SK-N-SH (cell line): Measurements from ENCODE around the gene OPCML. TPM values are rescaled to one million over a fixed set of nuclear protein-coding genes. Genes with fewer than 3 reads are reported as not detected.

ENCODE experiments used
- CTCF ChIA-PET: fragments of 300-600, 350-600 bp; formaldehyde crosslinking; extraction: SDS; loops from one replicate; lab custom pipeline; 2021; lab: Yijun Ruan, JAX
- POLR2A ChIA-PET: fragments of 350-600 bp; sonication (Branson Sonifier 250); formaldehyde crosslinking; extraction: SDS; loops from one replicate; lab custom pipeline; 2020; ENCODE audit warnings: antibody characterized with exemption, inconsistent platforms; lab: Yijun Ruan, JAX
- DNase-seq: peaks from one replicate; pipeline ENCODE4 v3.0.0; 2012
- H2AFZ ChIP-seq: fragments of 200-600 bp; sonication (generic); 2 replicates; pipeline ENCODE4 v1.8.1; 2016; ENCODE audit warnings: antibody characterized with exemption, mild to moderate bottlenecking, low read depth
- H3F3A ChIP-seq: fragments of 200-600 bp; sonication (generic); replicated peaks from 2 replicates; pipeline ENCODE3; 2016; ENCODE audit warnings: antibody characterized with exemption, mild to moderate bottlenecking; ENCODE audit not compliant: insufficient read depth
- H3K27ac ChIP-seq, 2 experiments: fragments of 200-500 bp in 1 of 2; fragments of 200-600 bp in 1 of 2; sonication (Bioruptor generic) in 1 of 2; sonication (generic), shearing (Covaris generic) in 1 of 2; 2 replicates each; pipeline versions ENCODE4 v1.5.1 to v1.6.1; 2014 to 2016; ENCODE audit warnings: low read depth in 2 of 2, inconsistent platforms in 1 of 2, low read length in 1 of 2, mild to moderate bottlenecking in 1 of 2, mixed read lengths in 1 of 2
- H3K27me3 ChIP-seq: fragments of 200-600 bp; sonication (generic), shearing (Covaris generic); 2 replicates; pipeline ENCODE4 v1.6.1; 2016; ENCODE audit warnings: mixed run types; ENCODE audit not compliant: insufficient read depth
- H3K36me3 ChIP-seq, 2 experiments: fragments of 200-500 bp in 1 of 2; fragments of 200-600 bp in 1 of 2; sonication (Bioruptor generic) in 1 of 2; sonication (generic) in 1 of 2; replicated peaks in 1 of 2; 2 replicates each; pipeline versions ENCODE3 to v1.5.1; 2014 to 2016; ENCODE audit warnings: low read length in 1 of 2, mild to moderate bottlenecking in 1 of 2; ENCODE audit not compliant: insufficient read depth in 2 of 2, control insufficient read depth in 1 of 2
- H3K4me1 ChIP-seq, 2 experiments: fragments of 200-500 bp in 1 of 2; fragments of 200-600 bp in 1 of 2; sonication (Bioruptor generic) in 1 of 2; sonication (generic), shearing (Covaris generic) in 1 of 2; 2 replicates each; pipeline versions ENCODE4 v1.5.1 to v1.6.1; 2014 to 2016; ENCODE audit warnings: low read depth in 1 of 2, low read length in 1 of 2, mixed run types in 1 of 2; ENCODE audit not compliant: insufficient read depth in 2 of 2, control insufficient read depth in 1 of 2
- H3K4me2 ChIP-seq: fragments of 200-600 bp; sonication (generic), shearing (Covaris generic); 2 replicates; pipeline ENCODE4 v1.6.1; 2017; ENCODE audit warnings: mixed run types
- H3K4me3 ChIP-seq, 2 experiments: fragments of 200-500 bp in 1 of 2; fragments of 200-600 bp in 1 of 2; sonication (Bioruptor generic) in 1 of 2; sonication (generic), shearing (Covaris generic) in 1 of 2; 2 replicates each; pipeline versions ENCODE4 v1.5.1 to v1.8.1; 2014 to 2016; ENCODE audit warnings: low read depth in 2 of 2, inconsistent platforms in 1 of 2, low read length in 1 of 2, mild to moderate bottlenecking in 1 of 2, mixed read lengths in 1 of 2, moderate library complexity in 1 of 2
- H3K79me2 ChIP-seq: fragments of 200-600 bp; sonication (generic); 2 replicates; pipeline ENCODE4 v1.8.1; 2017; ENCODE audit warnings: mild to moderate bottlenecking; ENCODE audit not compliant: insufficient read depth
- H3K9ac ChIP-seq: fragments of 200-600 bp; sonication (generic); 2 replicates; pipeline ENCODE4 v1.6.1; 2017; ENCODE audit warnings: mixed run types
- H3K9me2 ChIP-seq: fragments of 200-600 bp; sonication (generic); 2 replicates; pipeline ENCODE4 v1.6.1; 2017; ENCODE audit warnings: mixed run types
- H3K9me3 ChIP-seq: fragments of 200-600 bp; sonication (generic); 2 replicates; pipeline ENCODE4 v1.6.1; 2017; ENCODE audit warnings: mixed run types, mild to moderate bottlenecking, moderate library complexity
- H4K20me1 ChIP-seq: fragments of 200-600 bp; sonication (generic); 2 replicates; pipeline ENCODE4 v1.6.1; 2017; ENCODE audit warnings: mild to moderate bottlenecking, mixed run types; ENCODE audit not compliant: insufficient read depth
- CHD2 ChIP-seq: fragments of 150-350 bp; IDR thresholded peaks from 2 replicates; pipeline ENCODE4 v1.6.1; 2018; ENCODE audit warnings: low read length; ENCODE audit not compliant: partially characterized antibody
- EZH2phosphoT487 ChIP-seq: fragments of 200-600 bp; sonication (generic); IDR thresholded peaks from 2 replicates; pipeline ENCODE4 v1.6.1; 2017; ENCODE audit warnings: low read depth, mixed run types, mild to moderate bottlenecking, antibody characterized with exemption, moderate library complexity, borderline replicate concordance
- GABPA ChIP-seq: IDR thresholded peaks from 2 replicates; pipeline ENCODE4 v1.4.0; 2012; ENCODE audit warnings: low read depth, mild to moderate bottlenecking
- MEF2A ChIP-seq: IDR thresholded peaks from 2 replicates; pipeline ENCODE4 v1.4.0; 2012; ENCODE audit warnings: low read depth, borderline replicate concordance
- NRF1 ChIP-seq: IDR thresholded peaks from 2 replicates; pipeline ENCODE4 v1.6.1; 2012; ENCODE audit warnings: low read depth, mild to moderate bottlenecking, low read length
- POLR2AphosphoS5 ChIP-seq: IDR thresholded peaks from 2 replicates; pipeline ENCODE4 v1.6.1; 2012; ENCODE audit warnings: low read depth, low read length
- RCOR1 ChIP-seq: fragments of 150-350 bp; IDR thresholded peaks from 2 replicates; pipeline ENCODE4 v1.6.1; 2017; ENCODE audit warnings: antibody characterized with exemption, low read length
- REST ChIP-seq: IDR thresholded peaks from 2 replicates; pipeline ENCODE4 v1.6.1; 2012; ENCODE audit warnings: mild to moderate bottlenecking, low read depth, low read length, moderate library complexity
- RXRA ChIP-seq: IDR thresholded peaks from 2 replicates; pipeline ENCODE4 v1.4.0; 2012; ENCODE audit warnings: low read depth, mild to moderate bottlenecking, borderline replicate concordance
- TCF12 ChIP-seq: IDR thresholded peaks from 2 replicates; pipeline ENCODE4 v1.4.0; 2012
- TEAD4 ChIP-seq: IDR thresholded peaks from 2 replicates; pipeline ENCODE4 v1.4.0; 2012; ENCODE audit warnings: mild to moderate bottlenecking, borderline replicate concordance; ENCODE audit not compliant: insufficient read depth
- YY1 ChIP-seq: IDR thresholded peaks from 2 replicates; pipeline ENCODE4 v1.4.0; 2012; ENCODE audit warnings: low read depth, mild to moderate bottlenecking
- ZBTB33 ChIP-seq: IDR thresholded peaks from 2 replicates; pipeline ENCODE4 v1.4.0; 2012; ENCODE audit warnings: low read depth, borderline replicate concordance
- WGBS: methylation state at CpG from one replicate; pipeline ENCODE4 v1.1.6; 2017; ENCODE audit warnings: low lambda C conversion rate; 5-methylcytosine and 5-hydroxymethylcytosine counted together
- polyA plus RNA-seq, 3 experiments: library from polyadenylated mRNA; depleted of rRNA; stranded (reverse); fragments of >200 nt; gene quantifications; 2 replicates each; pipeline ENCODE4 v1.2.3, GENCODE V29; 2012
- TF ChIP-seq, protein P1 (sequence below): IDR thresholded peaks from 2 replicates; pipeline ENCODE4 v1.4.0; 2012; ENCODE audit warnings: low read depth, borderline replicate concordance

Gene OPCML
- polyA plus RNA-seq, 1 of the 3 experiments (the other 2 are of a cell fraction) = not detected

- 22% methylated on average over 4 of the region's 4 CpGs for WGBS
- TF ChIP-seq CHD2 = no peak
- TF ChIP-seq RXRA = no peak
- no peak for TF ChIP-seq TEAD4
- TF ChIP-seq GABPA = no peak
- no peak for TF ChIP-seq POLR2AphosphoS5
- no peak for TF ChIP-seq TCF12
- no peak for TF ChIP-seq ZBTB33
- no peak for TF ChIP-seq RCOR1
- TF ChIP-seq, protein P1, sequence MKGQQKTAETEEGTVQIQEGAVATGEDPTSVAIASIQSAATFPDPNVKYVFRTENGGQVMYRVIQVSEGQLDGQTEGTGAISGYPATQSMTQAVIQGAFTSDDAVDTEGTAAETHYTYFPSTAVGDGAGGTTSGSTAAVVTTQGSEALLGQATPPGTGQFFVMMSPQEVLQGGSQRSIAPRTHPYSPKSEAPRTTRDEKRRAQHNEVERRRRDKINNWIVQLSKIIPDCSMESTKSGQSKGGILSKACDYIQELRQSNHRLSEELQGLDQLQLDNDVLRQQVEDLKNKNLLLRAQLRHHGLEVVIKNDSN = no peak
- TF ChIP-seq NRF1 = no peak
- Histone ChIP-seq H3K36me3 (no peaks in the 10 kb centered on the region), H3F3A (no peaks in the 10 kb centered on the region), H3K79me2 (no peaks in the 10 kb centered on the region), H3K9ac (no peak overlapping the region), H3K4me1 (peaks cover 0 to 6% of the 10 kb centered on the region in 2 experiments; a peak in 2 of 4 replicates), H3K9me2 (no peaks in the 10 kb centered on the region), H3K9me3 (no peaks in the 10 kb centered on the region; the same call in 1 of the 2 replicates), H3K4me3 (no peak overlapping the region), H3K4me2 (no peak overlapping the region), H2AFZ (no peak overlapping the region), H3K27me3 (no peaks in the 10 kb centered on the region), H4K20me1 (no peaks in the 10 kb centered on the region), H3K27ac (no peak overlapping the region)
- ChIA-PET CTCF (no interaction called here), POLR2A (no interaction called here)
- no peak for DNase-seq
Measured at GRCh38 chr11:133402551-133402950, 129.8 kb downstream of the OPCML start.

DNA sequence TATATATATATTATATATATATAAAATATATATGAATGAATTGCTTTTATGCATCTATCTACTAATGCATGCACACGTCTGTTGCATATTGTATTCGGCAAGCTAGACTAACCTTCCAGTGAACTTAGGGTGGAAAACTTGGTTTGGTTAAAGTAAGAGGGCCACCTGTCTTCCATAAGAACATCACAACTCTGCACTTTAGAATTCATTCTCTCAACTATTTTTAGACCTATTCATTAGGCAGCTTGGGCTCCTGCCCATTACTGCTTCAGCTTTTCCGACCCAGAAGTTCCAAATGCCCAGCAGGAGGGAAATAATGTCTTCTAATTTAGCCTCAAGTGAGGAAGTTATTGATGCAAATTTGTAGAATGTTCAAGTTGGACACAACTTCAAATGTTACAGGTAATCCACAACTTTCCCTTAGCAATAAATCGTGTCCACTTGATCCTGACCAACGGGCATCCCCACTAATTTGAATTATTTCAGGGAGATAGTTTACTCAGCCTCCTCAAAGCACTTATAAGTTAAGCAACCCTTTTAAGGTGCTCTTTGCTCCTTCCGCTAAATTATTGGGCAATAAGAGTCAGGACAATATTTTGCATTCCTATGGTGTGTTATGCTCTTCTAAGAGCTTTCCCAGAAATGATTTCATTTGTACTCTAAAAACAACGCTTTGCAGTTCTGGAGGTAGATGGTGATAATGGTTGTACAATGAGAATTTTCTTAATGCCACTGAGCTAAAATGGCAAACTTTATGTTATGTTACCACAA, 132.3 kb downstream of the OPCML start:
- Histone ChIP-seq H3K79me2 (no peaks in the 10 kb centered on the region), H3K27ac (no peak overlapping the region), H3K4me2 (no peak overlapping the region)
- POLR2A ChIA-PET = no interaction called here
- TF ChIP-seq TCF12 = no peak
- TF ChIP-seq TEAD4 = no peak
- no peak for TF ChIP-seq RXRA
- TF ChIP-seq ZBTB33 = no peak
- TF ChIP-seq GABPA = no peak
- no peak for TF ChIP-seq EZH2phosphoT487
- no peak for TF ChIP-seq MEF2A
- TF ChIP-seq, protein P1 = no peak
- no peak for TF ChIP-seq REST
- TF ChIP-seq YY1 = no peak
- TF ChIP-seq, all 33 proteins: peak for 0
- no peak overlapping the region for H2AFZ ChIP-seq
- CTCF ChIA-PET = interaction anchor here (1.1 kb wide), 1 partner anchor 9 kb away, joined by 3 read pairs; no protein-coding TSS in a partner anchor
- H3K9me2 ChIP-seq = no peaks in the 10 kb centered on the region
- H3K4me1 ChIP-seq = no peaks in the 10 kb centered on the region
- H3K9me3 ChIP-seq = no peaks in the 10 kb centered on the region; the same call in 1 of the 2 replicates
- WGBS = 23% methylated on average over 7 of the region's 7 CpGs
- no peaks in the 10 kb centered on the region for H3K36me3 ChIP-seq
- no peak overlapping the region for H3K4me3 ChIP-seq
- no peaks in the 10 kb centered on the region for H4K20me1 ChIP-seq
- no peaks in the 10 kb centered on the region for H3F3A ChIP-seq
- H3K27me3 ChIP-seq = no peaks in the 10 kb centered on the region
- H3K9ac ChIP-seq = no peak overlapping the region
- no peak for DNase-seq
